ENCODE results near the gene HPX. TPM values are rescaled to one million over a fixed set of nuclear protein-coding genes. Genes with fewer than 3 reads are reported as not detected.
A peak's percentile ranks its signal among the peaks of the same experiment; 100 is the strongest.

Gene HPX
- total RNA-seq, 1 donor from 2014 or later = not detected

GRCh38 chr11:6455070-6455469, 14.3 kb upstream of the HPX start:
- no peak overlapping the region for H3K4me3 Mint-ChIP-seq
- DNase-seq = no peak
- no peak overlapping the region for H3K27ac Mint-ChIP-seq
- H3K36me3 Mint-ChIP-seq (ENCODE audit: low read depth) = no peaks in the 10 kb centered on the region
- H3K27me3 Mint-ChIP-seq = no peaks in the 10 kb centered on the region
- no peaks in the 10 kb centered on the region for H3K9me3 Mint-ChIP-seq
- H3K4me1 Mint-ChIP-seq = no peaks in the 10 kb centered on the region
- intact Hi-C loops (cut with micrococcal nuclease) = no loop called here

- DNase-seq = no peak
- H3K27ac Mint-ChIP-seq = no peak overlapping the region
- intact Hi-C loops (cut with micrococcal nuclease) = no loop called here
- H3K9me3 Mint-ChIP-seq = no peaks in the 10 kb centered on the region
- no peaks in the 10 kb centered on the region for H3K36me3 Mint-ChIP-seq (ENCODE audit: low read depth)
- H3K4me1 Mint-ChIP-seq = no peaks in the 10 kb centered on the region
- no peaks in the 10 kb centered on the region for H3K27me3 Mint-ChIP-seq
- no peak overlapping the region for H3K4me3 Mint-ChIP-seq
Measured at GRCh38 chr11:6453152-6453551, 12.4 kb upstream of the HPX start.

- Mint-ChIP-seq H3K4me3 (no peak overlapping the region), H3K36me3 (ENCODE audit: low read depth) (no peaks in the 10 kb centered on the region)
- intact Hi-C loops (cut with micrococcal nuclease) = no loop called here
Measured at GRCh38 chr11:6452219-6452618, 11.4 kb upstream of the HPX start.

GRCh38 chr11:6448574-6448973, 7.8 kb upstream of the HPX start:
- Mint-ChIP-seq H3K27ac (no peak overlapping the region), H3K4me3 (no peak overlapping the region), H3K36me3 (ENCODE audit: low read depth) (no peaks in the 10 kb centered on the region), H3K4me1 (no peaks in the 10 kb centered on the region), H3K27me3 (peaks cover 11% of the 10 kb centered on the region), H3K9me3 (no peaks in the 10 kb centered on the region)
- no peak for DNase-seq
- intact Hi-C loops (cut with micrococcal nuclease) = no loop called here

More at GRCh38 chr11:6452219-6452618, 11.4 kb upstream of the HPX start:
- Mint-ChIP-seq H3K27me3 (no peaks in the 10 kb centered on the region), H3K9me3 (no peaks in the 10 kb centered on the region), H3K27ac (no peak overlapping the region), H3K4me1 (no peaks in the 10 kb centered on the region)
- no peak for DNase-seq

GRCh38 chr11:6443269-6444003, 2.6 kb upstream of the HPX start:
- DNase-seq = peak; percentile 87
- no peak overlapping the region for H3K4me3 Mint-ChIP-seq
- peaks cover 11% of the 10 kb centered on the region for H3K27me3 Mint-ChIP-seq
- H3K36me3 Mint-ChIP-seq (ENCODE audit: low read depth) = no peaks in the 10 kb centered on the region
- intact Hi-C loops (cut with micrococcal nuclease) = loop anchor here (1.0 to 2.0 kb wide), 2 partner anchors 53 to 64 kb away; partner anchors contain the start of gene SMPD1
- no peaks in the 10 kb centered on the region for H3K9me3 Mint-ChIP-seq
- no peak overlapping the region for H3K27ac Mint-ChIP-seq
- H3K4me1 Mint-ChIP-seq = no peaks in the 10 kb centered on the region

- H3K36me3 Mint-ChIP-seq (ENCODE audit: low read depth) = no peaks in the 10 kb centered on the region
- peaks cover 11% of the 10 kb centered on the region for H3K27me3 Mint-ChIP-seq
- no peak for DNase-seq
- intact Hi-C loops (cut with micrococcal nuclease) = loop anchor here (2.0 kb wide), 1 partner anchor 52 kb away; the partner anchor contains the start of gene SMPD1
- H3K9me3 Mint-ChIP-seq = no peaks in the 10 kb centered on the region
- no peaks in the 10 kb centered on the region for H3K4me1 Mint-ChIP-seq
- H3K27ac Mint-ChIP-seq = no peak overlapping the region
- H3K4me3 Mint-ChIP-seq = no peak overlapping the region
Measured at GRCh38 chr11:6442441-6442840, 1.7 kb upstream of the HPX start.

- Mint-ChIP-seq H3K27ac (no peak overlapping the region), H3K36me3 (ENCODE audit: low read depth) (no peaks in the 10 kb centered on the region), H3K27me3 (no peaks in the 10 kb centered on the region), H3K4me1 (peaks cover 5% of the 10 kb centered on the region), H3K4me3 (no peak overlapping the region), H3K9me3 (no peaks in the 10 kb centered on the region)
- intact Hi-C loops (cut with micrococcal nuclease) = loop anchor here (2.0 to 5.0 kb wide), 2 partner anchors 20 to 37 kb away; partner anchors contain the start of gene APBB1
- peak; percentile 77 for DNase-seq
Measured at GRCh38 chr11:6438979-6439571, 1.7 kb downstream of the HPX start.

GRCh38 chr11:6437993-6438392, 2.8 kb downstream of the HPX start:
- Mint-ChIP-seq H3K27me3 (peaks cover 2% of the 10 kb centered on the region), H3K27ac (no peak overlapping the region), H3K4me3 (no peak overlapping the region), H3K4me1 (peaks cover 5% of the 10 kb centered on the region), H3K36me3 (ENCODE audit: low read depth) (no peaks in the 10 kb centered on the region), H3K9me3 (no peaks in the 10 kb centered on the region)
- peak; percentile 67 for DNase-seq
- intact Hi-C loops (cut with micrococcal nuclease) = loop anchor here (2.0 to 5.0 kb wide), 2 partner anchors 19 to 36 kb away; partner anchors contain the start of gene APBB1

GRCh38 chr11:6437423-6437822, 3.4 kb downstream of the HPX start:
- Mint-ChIP-seq H3K36me3 (ENCODE audit: low read depth) (no peaks in the 10 kb centered on the region), H3K9me3 (no peaks in the 10 kb centered on the region), H3K27me3 (peaks cover 2% of the 10 kb centered on the region), H3K27ac (no peak overlapping the region), H3K4me1 (peaks cover 5% of the 10 kb centered on the region), H3K4me3 (no peak overlapping the region)
- DNase-seq = no peak
- intact Hi-C loops (cut with micrococcal nuclease) = loop anchor here (5.0 kb wide), 1 partner anchor 35 kb away; no protein-coding TSS in a partner anchor

- H3K27me3 Mint-ChIP-seq = peaks cover 2% of the 10 kb centered on the region
- no peak for DNase-seq
- intact Hi-C loops (cut with micrococcal nuclease) = no loop called here
- H3K4me3 Mint-ChIP-seq = no peak overlapping the region
- peaks cover 5% of the 10 kb centered on the region for H3K4me1 Mint-ChIP-seq
- H3K9me3 Mint-ChIP-seq = no peaks in the 10 kb centered on the region
- H3K27ac Mint-ChIP-seq = no peak overlapping the region
- no peaks in the 10 kb centered on the region for H3K36me3 Mint-ChIP-seq (ENCODE audit: low read depth)
Measured at GRCh38 chr11:6433998-6434660, 6.7 kb downstream of the HPX start.

- Mint-ChIP-seq H3K4me1 (peaks cover 5% of the 10 kb centered on the region), H3K4me3 (no peak overlapping the region), H3K27ac (no peak overlapping the region), H3K27me3 (peaks cover 9% of the 10 kb centered on the region), H3K36me3 (ENCODE audit: low read depth) (no peaks in the 10 kb centered on the region), H3K9me3 (no peaks in the 10 kb centered on the region)
- no peak for DNase-seq
- intact Hi-C loops (cut with micrococcal nuclease) = no loop called here
Measured at GRCh38 chr11:6431861-6432260, 8.9 kb downstream of the HPX start.

GRCh38 chr11:6427516-6427915, 13.3 kb downstream of the HPX start:
- H3K4me1 Mint-ChIP-seq = no peaks in the 10 kb centered on the region
- no peaks in the 10 kb centered on the region for H3K36me3 Mint-ChIP-seq (ENCODE audit: low read depth)
- intact Hi-C loops (cut with micrococcal nuclease) = no loop called here
- DNase-seq = no peak
- H3K4me3 Mint-ChIP-seq = no peak overlapping the region
- H3K9me3 Mint-ChIP-seq = no peaks in the 10 kb centered on the region
- peaks cover 43% of the 10 kb centered on the region for H3K27me3 Mint-ChIP-seq
- H3K27ac Mint-ChIP-seq = no peak overlapping the region

- no peak overlapping the region for H3K27ac Mint-ChIP-seq
- no peak overlapping the region for H3K4me3 Mint-ChIP-seq
- intact Hi-C loops (cut with micrococcal nuclease) = no loop called here
- H3K4me1 Mint-ChIP-seq = peaks cover 3% of the 10 kb centered on the region
- H3K27me3 Mint-ChIP-seq = peaks cover 46% of the 10 kb centered on the region
- no peaks in the 10 kb centered on the region for H3K36me3 Mint-ChIP-seq (ENCODE audit: low read depth)
- no peaks in the 10 kb centered on the region for H3K9me3 Mint-ChIP-seq
- DNase-seq = no peak
Measured at GRCh38 chr11:6420677-6421076, 20.1 kb downstream of the HPX start.
